ENCODE data around the gene SYMPK. TPM values are rescaled to one million over a fixed set of nuclear protein-coding genes. Genes with fewer than 3 reads are reported as not detected.

The SYMPK gene
- total RNA-seq, 4 donors from 2014 or later: 31.0 to 89.0 (median 57.4) TPM

DNA sequence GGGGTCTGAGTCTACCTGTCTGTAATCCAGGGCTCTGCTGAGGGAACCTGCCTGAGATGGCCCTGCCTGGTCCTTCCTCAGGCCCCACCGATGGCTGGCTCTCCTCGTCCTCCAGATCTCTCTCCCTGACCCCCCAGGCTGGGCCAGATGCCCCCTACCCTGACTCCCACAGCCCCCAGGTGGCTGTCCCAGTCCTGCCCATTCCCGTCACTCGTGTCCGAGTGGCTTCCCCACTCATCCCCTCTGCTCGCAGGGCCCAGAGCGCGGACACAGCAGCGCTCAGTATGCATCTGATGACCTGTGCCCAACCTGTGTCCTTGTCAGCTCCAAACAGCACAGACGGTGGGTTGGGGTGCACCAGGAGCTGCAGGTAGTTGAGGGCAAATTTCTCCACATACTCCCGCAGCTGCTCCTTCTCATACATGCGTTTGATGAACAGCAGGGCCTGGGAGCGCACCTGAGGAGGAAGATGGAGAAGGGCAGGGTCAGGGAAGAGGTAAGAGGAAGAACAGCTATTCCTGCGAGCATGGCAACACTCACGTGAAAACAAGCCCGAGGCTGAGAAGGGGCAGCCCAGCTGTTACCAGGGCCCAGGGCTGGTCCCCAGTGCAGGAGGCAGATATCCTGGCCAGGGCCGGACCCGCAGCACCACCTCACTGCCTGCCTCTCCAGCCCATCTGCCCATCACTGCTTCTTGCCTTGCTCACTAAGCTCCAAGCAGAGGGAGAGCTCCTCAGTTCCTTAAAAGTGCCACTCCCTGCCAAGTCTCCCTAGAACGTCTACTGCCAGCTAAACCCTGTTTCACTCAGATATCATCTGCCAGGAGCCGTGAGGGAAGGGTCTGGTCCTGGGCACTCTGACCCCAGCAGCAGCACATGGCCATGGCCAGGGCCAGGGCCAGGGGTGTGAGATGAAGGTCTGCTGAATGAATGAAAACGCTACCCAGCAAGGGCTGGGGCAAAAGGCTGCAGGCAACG, 36.7 kb downstream of the SYMPK start:
- H3K4me1 ChIP-seq: no peaks in the 10 kb centered on the region
- H3K27me3 ChIP-seq: no peaks in the 10 kb centered on the region
- DNase-seq (ENCODE audit: low spot score in 2 of 2): no peak
- no peak overlapping the region for H3K4me3 ChIP-seq
- peaks cover 4 to 98% (median 37%) of the 10 kb centered on the region in 3 donors for H3K36me3 ChIP-seq
- TF ChIP-seq POLR2A (IDR thresholded peaks at IDR 0.05): no peak
- TF ChIP-seq, protein P1, sequence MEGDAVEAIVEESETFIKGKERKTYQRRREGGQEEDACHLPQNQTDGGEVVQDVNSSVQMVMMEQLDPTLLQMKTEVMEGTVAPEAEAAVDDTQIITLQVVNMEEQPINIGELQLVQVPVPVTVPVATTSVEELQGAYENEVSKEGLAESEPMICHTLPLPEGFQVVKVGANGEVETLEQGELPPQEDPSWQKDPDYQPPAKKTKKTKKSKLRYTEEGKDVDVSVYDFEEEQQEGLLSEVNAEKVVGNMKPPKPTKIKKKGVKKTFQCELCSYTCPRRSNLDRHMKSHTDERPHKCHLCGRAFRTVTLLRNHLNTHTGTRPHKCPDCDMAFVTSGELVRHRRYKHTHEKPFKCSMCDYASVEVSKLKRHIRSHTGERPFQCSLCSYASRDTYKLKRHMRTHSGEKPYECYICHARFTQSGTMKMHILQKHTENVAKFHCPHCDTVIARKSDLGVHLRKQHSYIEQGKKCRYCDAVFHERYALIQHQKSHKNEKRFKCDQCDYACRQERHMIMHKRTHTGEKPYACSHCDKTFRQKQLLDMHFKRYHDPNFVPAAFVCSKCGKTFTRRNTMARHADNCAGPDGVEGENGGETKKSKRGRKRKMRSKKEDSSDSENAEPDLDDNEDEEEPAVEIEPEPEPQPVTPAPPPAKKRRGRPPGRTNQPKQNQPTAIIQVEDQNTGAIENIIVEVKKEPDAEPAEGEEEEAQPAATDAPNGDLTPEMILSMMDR (IDR thresholded peaks at IDR 0.05): no peak
- TF ChIP-seq EP300 (IDR thresholded peaks at IDR 0.05): no peak
- H3K27ac ChIP-seq: no peak overlapping the region
- 81 to 82% methylated on average over 22 of the region's 22 CpGs for WGBS, 2 donors
- H3K9me3 ChIP-seq: no peaks in the 10 kb centered on the region

DNA sequence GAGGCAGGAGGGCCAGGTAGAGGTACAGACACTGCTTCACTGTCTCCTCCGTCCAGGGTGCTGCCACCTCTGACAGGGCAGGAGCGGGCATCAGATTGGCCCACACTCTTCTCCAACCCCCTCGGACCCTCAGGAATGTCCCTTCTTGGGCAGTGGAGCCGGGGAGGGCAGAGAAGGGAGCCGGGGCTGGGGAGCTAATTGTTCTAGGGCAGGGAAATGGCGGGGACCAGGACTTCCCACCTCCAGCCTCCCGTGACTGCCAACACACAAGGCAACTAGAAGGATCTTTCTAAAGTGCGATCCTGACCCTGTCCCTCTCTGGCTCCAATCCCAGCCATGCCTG, 37.7 kb downstream of the SYMPK start:
- Histone ChIP-seq H3K4me3 (no peak overlapping the region), H3K27ac (no peak overlapping the region), H3K4me1 (no peaks in the 10 kb centered on the region), H3K27me3 (no peaks in the 10 kb centered on the region), H3K9me3 (no peaks in the 10 kb centered on the region), H3K36me3 (peaks cover 4 to 98% (median 37%) of the 10 kb centered on the region in 3 donors)
- TF ChIP-seq EP300 (IDR thresholded peaks at IDR 0.05) (no peak), POLR2A (IDR thresholded peaks at IDR 0.05) (no peak)
- TF ChIP-seq, protein P1 (IDR thresholded peaks at IDR 0.05): no peak
- WGBS, 2 donors: 89 to 96% methylated on average over 4 to 7 of the region's 8 CpGs
- DNase-seq (ENCODE audit: low spot score in 2 of 2): no peak

DNA sequence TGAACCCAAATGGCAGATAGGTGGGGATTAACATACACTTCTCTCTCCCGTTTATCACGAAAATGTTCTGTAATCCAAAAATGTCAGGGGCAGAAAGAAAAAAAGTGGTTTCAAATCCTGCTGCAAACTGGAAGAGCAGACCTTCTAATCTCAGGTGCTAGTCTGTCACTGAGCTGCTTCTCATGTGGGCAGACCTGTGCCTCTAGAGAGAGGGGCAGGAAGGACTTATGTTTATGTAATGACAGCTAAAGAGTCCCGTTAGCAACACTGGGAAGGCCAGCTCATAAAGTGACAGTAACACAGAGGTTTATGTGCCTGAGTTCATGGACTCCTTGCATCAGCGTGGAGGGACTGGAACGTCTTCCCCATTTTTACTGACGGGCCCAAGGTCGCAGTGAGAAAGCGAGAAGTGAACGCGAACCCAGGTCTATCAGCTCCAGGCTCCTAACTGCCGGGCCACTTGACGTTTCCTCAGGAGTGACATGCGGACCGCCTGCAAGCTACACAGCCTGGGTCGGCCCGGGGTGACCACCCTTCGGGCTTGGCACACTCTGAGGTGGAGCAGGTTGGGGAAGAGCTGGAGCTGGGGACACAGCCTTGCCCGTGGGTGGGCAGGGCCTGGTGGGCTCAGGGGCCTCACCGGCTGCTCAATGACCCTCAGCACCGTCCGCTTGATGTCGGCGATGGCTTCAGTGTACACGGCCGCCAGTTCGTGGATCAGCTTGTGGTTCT, 38.2 kb downstream of the SYMPK start:
- TF ChIP-seq, protein P1 (IDR thresholded peaks at IDR 0.05): no peak
- TF ChIP-seq POLR2A (IDR thresholded peaks at IDR 0.05) (no peak), EP300 (IDR thresholded peaks at IDR 0.05) (no peak)
- WGBS, 2 donors: 86 to 90% methylated on average over 24 to 26 of the region's 26 CpGs
- Histone ChIP-seq H3K9me3 (no peaks in the 10 kb centered on the region), H3K27me3 (no peaks in the 10 kb centered on the region), H3K4me1 (no peaks in the 10 kb centered on the region), H3K36me3 (peaks cover 4 to 98% (median 37%) of the 10 kb centered on the region in 3 donors), H3K4me3 (no peak overlapping the region), H3K27ac (no peak overlapping the region)
- no peak for DNase-seq (ENCODE audit: low spot score in 2 of 2)

DNA sequence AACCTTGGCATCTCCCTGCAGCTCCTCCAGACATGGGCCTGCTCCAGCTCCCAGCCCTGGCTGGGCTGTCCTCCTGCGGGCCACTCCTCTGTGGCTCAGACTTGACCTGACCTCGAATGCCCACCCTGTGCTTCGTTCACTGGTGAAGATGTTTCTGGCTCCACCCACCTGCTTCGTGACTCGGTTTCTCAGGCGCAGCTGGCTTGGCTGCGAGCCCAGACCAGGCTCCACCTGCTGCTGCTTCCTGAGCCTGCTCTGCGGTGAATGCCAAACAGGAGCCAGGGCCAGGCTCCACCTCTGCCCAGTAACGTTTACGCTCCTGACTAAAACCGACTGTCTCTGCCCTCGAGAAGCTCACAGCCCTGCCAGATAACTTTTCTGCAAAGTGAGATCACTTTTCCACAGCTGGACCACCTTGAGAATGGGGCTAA, 38.9 kb downstream of the SYMPK start:
- DNase-seq (ENCODE audit: low spot score in 2 of 2): no peak
- H3K4me3 ChIP-seq: no peak overlapping the region
- no peak overlapping the region for H3K27ac ChIP-seq
- no peaks in the 10 kb centered on the region for H3K27me3 ChIP-seq
- no peaks in the 10 kb centered on the region for H3K4me1 ChIP-seq
- TF ChIP-seq POLR2A (IDR thresholded peaks at IDR 0.05) (no peak), EP300 (IDR thresholded peaks at IDR 0.05) (no peak)
- TF ChIP-seq, protein P1 (IDR thresholded peaks at IDR 0.05): no peak
- H3K36me3 ChIP-seq: peaks cover 4 to 98% (median 34%) of the 10 kb centered on the region in 3 donors
- H3K9me3 ChIP-seq: no peaks in the 10 kb centered on the region
- 56 to 61% methylated on average over 7 to 12 of the region's 12 CpGs for WGBS, 2 donors

DNA sequence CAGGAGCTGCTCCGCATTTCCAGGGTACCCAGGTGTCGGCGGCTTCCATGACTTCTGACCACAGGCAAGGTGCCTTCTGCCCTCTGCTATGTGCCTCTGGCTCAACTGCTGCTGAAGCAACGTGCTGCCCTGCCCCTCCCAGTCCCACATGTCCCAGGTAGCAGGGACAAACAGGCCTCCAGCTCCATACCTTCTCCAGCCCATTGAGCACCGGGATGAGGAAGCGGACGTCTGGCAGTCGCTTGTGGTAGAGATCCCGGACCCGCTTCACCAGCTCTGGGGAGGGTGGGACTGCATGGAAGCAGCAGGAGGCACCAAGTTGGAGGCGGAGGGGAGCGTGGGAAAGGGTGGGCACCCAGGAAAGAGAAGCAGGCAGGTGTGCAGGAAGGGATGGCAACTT, 39.8 kb downstream of the SYMPK start:
- Histone ChIP-seq H3K4me1 (no peaks in the 10 kb centered on the region), H3K27me3 (no peaks in the 10 kb centered on the region), H3K27ac (no peak overlapping the region), H3K9me3 (no peaks in the 10 kb centered on the region), H3K4me3 (no peak overlapping the region), H3K36me3 (peaks cover 4 to 98% (median 26%) of the 10 kb centered on the region in 3 donors)
- TF ChIP-seq EP300 (IDR thresholded peaks at IDR 0.05) (no peak), POLR2A (IDR thresholded peaks at IDR 0.05) (no peak)
- TF ChIP-seq, protein P1 (IDR thresholded peaks at IDR 0.05): no peak
- no peak for DNase-seq (ENCODE audit: low spot score in 2 of 2)
- 96 to 97% methylated on average over 7 to 9 of the region's 12 CpGs for WGBS, 2 donors
